ENCODE measurements around the gene RGS9.

DNA sequence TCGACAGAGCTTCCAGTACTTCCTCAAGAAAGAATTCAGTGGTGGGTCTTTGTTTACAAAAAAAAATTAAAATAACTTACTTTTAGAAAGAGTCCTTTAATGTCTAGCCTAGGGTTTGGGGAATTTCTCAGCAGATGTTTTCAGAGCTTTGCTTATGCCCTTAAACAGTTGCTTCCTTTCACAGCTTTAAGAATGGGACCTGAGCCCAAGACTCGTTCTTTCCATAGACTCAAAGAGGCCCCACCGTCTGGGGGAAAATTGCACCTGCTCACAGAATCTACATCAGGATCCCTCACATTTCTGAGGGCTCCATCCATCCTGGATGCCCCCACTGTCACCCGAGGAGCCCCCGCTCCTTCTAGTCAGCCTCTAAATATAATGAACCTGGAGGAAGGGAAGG is 60.0 kb downstream of the RGS9 start:
- no peak for TF ChIP-seq CTCF (conservative IDR thresholded peaks at IDR 0.05; ENCODE audit: low read length)
- no peak for TF ChIP-seq EZH2phosphoT487 (IDR thresholded peaks at IDR 0.05; ENCODE audit: borderline replicate concordance, low read depth, low read length)

Measured in OCI-LY7 (cell line).